Measurements from ENCODE around the gene SLC6A11. TPM values are rescaled to one million over a fixed set of nuclear protein-coding genes. Genes with fewer than 3 reads are reported as not detected.

SLC6A11 gene
- total and polyA plus RNA-seq, 4 donors, result 50.0 to 265 (median 168) TPM

GRCh38 chr3:10848261-10848660, 32.2 kb downstream of the SLC6A11 start:
- 100% methylated on average over 3 of the region's 3 CpGs for WGBS (ENCODE audit: insufficient coverage)
- Histone ChIP-seq H3K4me1 (ENCODE audit: control insufficient read depth, insufficient read depth, low read length) (peaks cover 44% of the 10 kb centered on the region), H3K27ac (ENCODE audit: low read depth, low read length) (no peak overlapping the region), H3K36me3 (ENCODE audit: control insufficient read depth, insufficient read depth, low read length) (peaks cover 15% of the 10 kb centered on the region), H3K9me3 (ENCODE audit: control insufficient read depth, insufficient read depth, low read length) (no peaks in the 10 kb centered on the region), H3K4me3 (ENCODE audit: low read depth, low read length) (no peak overlapping the region), H3K27me3 (ENCODE audit: control insufficient read depth, insufficient read depth, low read length) (no peaks in the 10 kb centered on the region)
- no peak for DNase-seq (ENCODE audit: low read depth in 4 of 6, low spot score in 6 of 6)

- Histone ChIP-seq H3K4me3 (ENCODE audit: low read depth, low read length) (no peak overlapping the region), H3K9me3 (ENCODE audit: control insufficient read depth, insufficient read depth, low read length) (no peaks in the 10 kb centered on the region), H3K27ac (ENCODE audit: low read depth, low read length) (peak overlapping the region; percentile 54), H3K4me1 (ENCODE audit: control insufficient read depth, insufficient read depth, low read length) (peaks cover 48% of the 10 kb centered on the region), H3K27me3 (ENCODE audit: control insufficient read depth, insufficient read depth, low read length) (no peaks in the 10 kb centered on the region), H3K36me3 (ENCODE audit: control insufficient read depth, insufficient read depth, low read length) (peaks cover 12% of the 10 kb centered on the region)
- 25% methylated on average over 15 of the region's 17 CpGs for WGBS (ENCODE audit: insufficient coverage)
- peak in 4 of 6 donors; percentile 49 to 77 (median 64) for DNase-seq (ENCODE audit: low read depth in 4 of 6, low spot score in 6 of 6)
Measured at GRCh38 chr3:10852066-10852808, 36.2 kb downstream of the SLC6A11 start.

- Histone ChIP-seq H3K27ac (ENCODE audit: low read depth, low read length) (no peak overlapping the region), H3K27me3 (ENCODE audit: control insufficient read depth, insufficient read depth, low read length) (no peaks in the 10 kb centered on the region), H3K9me3 (ENCODE audit: control insufficient read depth, insufficient read depth, low read length) (no peaks in the 10 kb centered on the region), H3K4me3 (ENCODE audit: low read depth, low read length) (no peak overlapping the region), H3K36me3 (ENCODE audit: control insufficient read depth, insufficient read depth, low read length) (peaks cover 12% of the 10 kb centered on the region), H3K4me1 (ENCODE audit: control insufficient read depth, insufficient read depth, low read length) (peaks cover 47% of the 10 kb centered on the region)
- no peak for DNase-seq (ENCODE audit: low read depth in 4 of 6, low spot score in 6 of 6)
- no CpG with 5 or more reads among the region's 2 CpGs for WGBS (ENCODE audit: insufficient coverage)
Measured at GRCh38 chr3:10855083-10855870, 39.2 kb downstream of the SLC6A11 start.

GRCh38 chr3:10855871-10856662, 40.0 kb downstream of the SLC6A11 start:
- peaks cover 12% of the 10 kb centered on the region for H3K36me3 ChIP-seq (ENCODE audit: control insufficient read depth, insufficient read depth, low read length)
- no peaks in the 10 kb centered on the region for H3K27me3 ChIP-seq (ENCODE audit: control insufficient read depth, insufficient read depth, low read length)
- no peak overlapping the region for H3K4me3 ChIP-seq (ENCODE audit: low read depth, low read length)
- 71% methylated on average over 5 of the region's 8 CpGs for WGBS (ENCODE audit: insufficient coverage)
- H3K9me3 ChIP-seq (ENCODE audit: control insufficient read depth, insufficient read depth, low read length), result no peaks in the 10 kb centered on the region
- peaks cover 39% of the 10 kb centered on the region for H3K4me1 ChIP-seq (ENCODE audit: control insufficient read depth, insufficient read depth, low read length)
- H3K27ac ChIP-seq (ENCODE audit: low read depth, low read length), result no peak overlapping the region
- no peak for DNase-seq (ENCODE audit: low read depth in 4 of 6, low spot score in 6 of 6)

GRCh38 chr3:10857235-10857634, 41.2 kb downstream of the SLC6A11 start:
- H3K4me3 ChIP-seq (ENCODE audit: low read depth, low read length), result no peak overlapping the region
- DNase-seq (ENCODE audit: low read depth in 4 of 6, low spot score in 6 of 6), result peak in 1 of 6 donors; percentile 66
- no peak overlapping the region for H3K27ac ChIP-seq (ENCODE audit: low read depth, low read length)
- peaks cover 8% of the 10 kb centered on the region for H3K36me3 ChIP-seq (ENCODE audit: control insufficient read depth, insufficient read depth, low read length)
- WGBS (ENCODE audit: insufficient coverage), result no CpG with 5 or more reads among the region's 2 CpGs
- H3K27me3 ChIP-seq (ENCODE audit: control insufficient read depth, insufficient read depth, low read length), result no peaks in the 10 kb centered on the region
- peaks cover 31% of the 10 kb centered on the region for H3K4me1 ChIP-seq (ENCODE audit: control insufficient read depth, insufficient read depth, low read length)
- no peaks in the 10 kb centered on the region for H3K9me3 ChIP-seq (ENCODE audit: control insufficient read depth, insufficient read depth, low read length)

- H3K4me1 ChIP-seq (ENCODE audit: control insufficient read depth, insufficient read depth, low read length), result peaks cover 22% of the 10 kb centered on the region
- H3K27me3 ChIP-seq (ENCODE audit: control insufficient read depth, insufficient read depth, low read length), result no peaks in the 10 kb centered on the region
- peak in 1 of 6 donors; percentile 41 for DNase-seq (ENCODE audit: low read depth in 4 of 6, low spot score in 6 of 6)
- H3K4me3 ChIP-seq (ENCODE audit: low read depth, low read length), result no peak overlapping the region
- WGBS (ENCODE audit: insufficient coverage), result no CpG with 5 or more reads among the region's 3 CpGs
- peaks cover 6% of the 10 kb centered on the region for H3K36me3 ChIP-seq (ENCODE audit: control insufficient read depth, insufficient read depth, low read length)
- no peak overlapping the region for H3K27ac ChIP-seq (ENCODE audit: low read depth, low read length)
- H3K9me3 ChIP-seq (ENCODE audit: control insufficient read depth, insufficient read depth, low read length), result no peaks in the 10 kb centered on the region
Measured at GRCh38 chr3:10858091-10858490, 42.1 kb downstream of the SLC6A11 start.

GRCh38 chr3:10867384-10867783, 51.4 kb downstream of the SLC6A11 start:
- WGBS (ENCODE audit: insufficient coverage), result 47% methylated on average over 3 of the region's 5 CpGs
- Histone ChIP-seq H3K4me3 (ENCODE audit: low read depth, low read length) (no peak overlapping the region), H3K36me3 (ENCODE audit: control insufficient read depth, insufficient read depth, low read length) (peaks cover 6% of the 10 kb centered on the region), H3K9me3 (ENCODE audit: control insufficient read depth, insufficient read depth, low read length) (no peaks in the 10 kb centered on the region), H3K4me1 (ENCODE audit: control insufficient read depth, insufficient read depth, low read length) (peaks cover 4% of the 10 kb centered on the region), H3K27me3 (ENCODE audit: control insufficient read depth, insufficient read depth, low read length) (no peaks in the 10 kb centered on the region), H3K27ac (ENCODE audit: low read depth, low read length) (no peak overlapping the region)
- peak in 1 of 6 donors; percentile 32 for DNase-seq (ENCODE audit: low read depth in 4 of 6, low spot score in 6 of 6)

GRCh38 chr3:10869460-10869859, 53.4 kb downstream of the SLC6A11 start:
- Histone ChIP-seq H3K4me3 (ENCODE audit: low read depth, low read length) (no peak overlapping the region), H3K27me3 (ENCODE audit: control insufficient read depth, insufficient read depth, low read length) (no peaks in the 10 kb centered on the region), H3K9me3 (ENCODE audit: control insufficient read depth, insufficient read depth, low read length) (no peaks in the 10 kb centered on the region), H3K36me3 (ENCODE audit: control insufficient read depth, insufficient read depth, low read length) (peaks cover 6% of the 10 kb centered on the region), H3K4me1 (ENCODE audit: control insufficient read depth, insufficient read depth, low read length) (peaks cover 4% of the 10 kb centered on the region), H3K27ac (ENCODE audit: low read depth, low read length) (no peak overlapping the region)
- no peak for DNase-seq (ENCODE audit: low read depth in 4 of 6, low spot score in 6 of 6)
- WGBS (ENCODE audit: insufficient coverage), result 64% methylated on average over 3 of the region's 7 CpGs

GRCh38 chr3:10870296-10870695, 54.3 kb downstream of the SLC6A11 start:
- Histone ChIP-seq H3K36me3 (ENCODE audit: control insufficient read depth, insufficient read depth, low read length) (peaks cover 6% of the 10 kb centered on the region), H3K4me1 (ENCODE audit: control insufficient read depth, insufficient read depth, low read length) (peaks cover 4% of the 10 kb centered on the region), H3K27ac (ENCODE audit: low read depth, low read length) (no peak overlapping the region), H3K4me3 (ENCODE audit: low read depth, low read length) (no peak overlapping the region), H3K27me3 (ENCODE audit: control insufficient read depth, insufficient read depth, low read length) (no peaks in the 10 kb centered on the region), H3K9me3 (ENCODE audit: control insufficient read depth, insufficient read depth, low read length) (no peaks in the 10 kb centered on the region)
- no peak for DNase-seq (ENCODE audit: low read depth in 4 of 6, low spot score in 6 of 6)
- whole genome bisulfite sequencing (ENCODE audit: insufficient coverage), result 67% methylated on average over 1 of the region's 1 CpG
